ENCODE measurements around the gene SLC38A1.

DNA sequence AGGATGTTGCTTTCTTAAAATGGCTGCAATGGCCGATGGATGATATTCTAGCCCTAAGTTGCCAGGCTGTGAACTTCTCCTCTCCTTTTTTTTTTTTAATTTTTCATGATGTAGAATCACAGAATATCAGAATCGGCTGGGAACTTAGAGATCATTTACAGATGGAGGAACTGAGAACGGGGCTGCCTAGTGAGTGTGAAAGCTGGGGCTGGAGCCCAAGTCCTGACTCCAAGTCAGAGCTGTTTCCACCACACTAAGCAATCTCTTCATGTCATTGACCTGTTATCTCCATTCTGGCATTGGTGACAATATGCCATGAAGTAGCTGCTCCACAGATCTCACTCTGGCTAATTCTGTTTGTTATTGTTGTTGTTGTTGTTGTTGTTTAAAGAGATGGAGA is 121.7 kb downstream of the SLC38A1 start:
- TF ChIP-seq, protein P1, sequence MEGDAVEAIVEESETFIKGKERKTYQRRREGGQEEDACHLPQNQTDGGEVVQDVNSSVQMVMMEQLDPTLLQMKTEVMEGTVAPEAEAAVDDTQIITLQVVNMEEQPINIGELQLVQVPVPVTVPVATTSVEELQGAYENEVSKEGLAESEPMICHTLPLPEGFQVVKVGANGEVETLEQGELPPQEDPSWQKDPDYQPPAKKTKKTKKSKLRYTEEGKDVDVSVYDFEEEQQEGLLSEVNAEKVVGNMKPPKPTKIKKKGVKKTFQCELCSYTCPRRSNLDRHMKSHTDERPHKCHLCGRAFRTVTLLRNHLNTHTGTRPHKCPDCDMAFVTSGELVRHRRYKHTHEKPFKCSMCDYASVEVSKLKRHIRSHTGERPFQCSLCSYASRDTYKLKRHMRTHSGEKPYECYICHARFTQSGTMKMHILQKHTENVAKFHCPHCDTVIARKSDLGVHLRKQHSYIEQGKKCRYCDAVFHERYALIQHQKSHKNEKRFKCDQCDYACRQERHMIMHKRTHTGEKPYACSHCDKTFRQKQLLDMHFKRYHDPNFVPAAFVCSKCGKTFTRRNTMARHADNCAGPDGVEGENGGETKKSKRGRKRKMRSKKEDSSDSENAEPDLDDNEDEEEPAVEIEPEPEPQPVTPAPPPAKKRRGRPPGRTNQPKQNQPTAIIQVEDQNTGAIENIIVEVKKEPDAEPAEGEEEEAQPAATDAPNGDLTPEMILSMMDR (IDR thresholded peaks at IDR 0.05), result no peak
- TF ChIP-seq POLR2A (IDR thresholded peaks at IDR 0.05), result no peak
